ENCODE data around the gene MYL11. TPM values are rescaled to one million over a fixed set of nuclear protein-coding genes. Genes with fewer than 3 reads are reported as not detected.

Gene MYL11
- polyA plus RNA-seq, 1 donor from 2014 or later: not detected

DNA sequence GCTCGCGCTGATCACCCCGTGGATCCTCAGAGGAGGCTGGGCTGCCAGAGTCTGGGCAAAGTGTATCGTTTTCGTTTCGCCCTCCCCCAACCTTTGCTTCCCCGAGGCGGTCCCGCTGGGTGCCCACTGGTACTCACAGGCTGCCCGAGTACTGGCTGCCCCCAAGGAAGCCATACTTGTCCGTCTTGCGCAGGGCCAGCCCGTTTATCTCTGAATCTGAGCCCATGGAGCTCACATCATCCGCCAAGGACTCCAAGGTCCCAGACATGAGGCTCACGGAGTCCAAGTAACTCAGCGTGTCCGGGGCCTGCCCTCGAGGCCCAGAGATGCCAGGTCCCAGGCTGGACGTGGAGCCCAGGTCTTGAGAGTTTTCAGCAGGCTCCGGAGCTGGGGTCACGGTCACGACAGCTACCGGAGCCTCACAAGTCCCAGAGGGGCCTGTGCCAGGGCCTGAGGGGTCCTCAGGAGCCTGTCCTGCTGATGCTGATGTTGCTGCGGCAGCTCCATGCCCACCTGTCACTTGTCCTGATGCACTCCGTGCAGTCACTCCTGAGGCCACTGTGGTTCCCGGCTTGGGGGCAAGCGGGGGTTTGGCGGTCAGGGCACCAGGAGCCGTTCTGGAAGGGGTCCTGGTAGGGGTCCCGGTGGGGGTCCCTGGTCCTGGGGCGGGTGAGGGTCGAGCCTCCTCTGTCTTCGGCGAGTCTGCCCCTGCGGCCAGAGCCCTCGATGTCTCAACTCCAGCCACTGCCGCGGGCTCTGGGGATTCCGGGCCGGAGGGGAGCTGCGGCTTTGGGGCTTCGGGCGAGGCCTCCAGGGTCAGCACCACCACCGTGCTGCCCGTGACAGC, 5.3 kb upstream of the MYL11 start:
- peaks cover 24% of the 10 kb centered on the region for H4K20me1 ChIP-seq (ENCODE audit: insufficient read depth)
- H3F3A ChIP-seq (ENCODE audit: insufficient read depth, low read length, poor library complexity, severe bottlenecking): no peaks in the 10 kb centered on the region
- peak overlapping the region; percentile 59 for H3K27ac ChIP-seq (ENCODE audit: low read length)
- no peaks in the 10 kb centered on the region for H3K9me2 ChIP-seq (ENCODE audit: insufficient read depth, low read length)
- TF ChIP-seq MXI1 (conservative IDR thresholded peaks at IDR 0.05; ENCODE audit: poor library complexity, severe bottlenecking): no peak
- no peak for TF ChIP-seq TAF1 (IDR thresholded peaks at IDR 0.05; ENCODE audit: low read depth)
- TF ChIP-seq, protein P1, sequence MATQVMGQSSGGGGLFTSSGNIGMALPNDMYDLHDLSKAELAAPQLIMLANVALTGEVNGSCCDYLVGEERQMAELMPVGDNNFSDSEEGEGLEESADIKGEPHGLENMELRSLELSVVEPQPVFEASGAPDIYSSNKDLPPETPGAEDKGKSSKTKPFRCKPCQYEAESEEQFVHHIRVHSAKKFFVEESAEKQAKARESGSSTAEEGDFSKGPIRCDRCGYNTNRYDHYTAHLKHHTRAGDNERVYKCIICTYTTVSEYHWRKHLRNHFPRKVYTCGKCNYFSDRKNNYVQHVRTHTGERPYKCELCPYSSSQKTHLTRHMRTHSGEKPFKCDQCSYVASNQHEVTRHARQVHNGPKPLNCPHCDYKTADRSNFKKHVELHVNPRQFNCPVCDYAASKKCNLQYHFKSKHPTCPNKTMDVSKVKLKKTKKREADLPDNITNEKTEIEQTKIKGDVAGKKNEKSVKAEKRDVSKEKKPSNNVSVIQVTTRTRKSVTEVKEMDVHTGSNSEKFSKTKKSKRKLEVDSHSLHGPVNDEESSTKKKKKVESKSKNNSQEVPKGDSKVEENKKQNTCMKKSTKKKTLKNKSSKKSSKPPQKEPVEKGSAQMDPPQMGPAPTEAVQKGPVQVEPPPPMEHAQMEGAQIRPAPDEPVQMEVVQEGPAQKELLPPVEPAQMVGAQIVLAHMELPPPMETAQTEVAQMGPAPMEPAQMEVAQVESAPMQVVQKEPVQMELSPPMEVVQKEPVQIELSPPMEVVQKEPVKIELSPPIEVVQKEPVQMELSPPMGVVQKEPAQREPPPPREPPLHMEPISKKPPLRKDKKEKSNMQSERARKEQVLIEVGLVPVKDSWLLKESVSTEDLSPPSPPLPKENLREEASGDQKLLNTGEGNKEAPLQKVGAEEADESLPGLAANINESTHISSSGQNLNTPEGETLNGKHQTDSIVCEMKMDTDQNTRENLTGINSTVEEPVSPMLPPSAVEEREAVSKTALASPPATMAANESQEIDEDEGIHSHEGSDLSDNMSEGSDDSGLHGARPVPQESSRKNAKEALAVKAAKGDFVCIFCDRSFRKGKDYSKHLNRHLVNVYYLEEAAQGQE (IDR thresholded peaks at IDR 0.05; ENCODE audit: borderline replicate concordance): no peak
- TF ChIP-seq POLR2AphosphoS5 (IDR thresholded peaks at IDR 0.05): no peak
- TF ChIP-seq SMC3 (conservative IDR thresholded peaks at IDR 0.05; ENCODE audit: poor library complexity): no peak
- no peak for TF ChIP-seq RAD21 (conservative IDR thresholded peaks at IDR 0.05)
- no peak for TF ChIP-seq EP300 (conservative IDR thresholded peaks at IDR 0.05; ENCODE audit: poor library complexity, severe bottlenecking)
- TF ChIP-seq EZH2 (IDR thresholded peaks at IDR 0.05; ENCODE audit: borderline replicate concordance, insufficient read depth, low read length, poor library complexity, severe bottlenecking): no peak
- TF ChIP-seq, protein P2, sequence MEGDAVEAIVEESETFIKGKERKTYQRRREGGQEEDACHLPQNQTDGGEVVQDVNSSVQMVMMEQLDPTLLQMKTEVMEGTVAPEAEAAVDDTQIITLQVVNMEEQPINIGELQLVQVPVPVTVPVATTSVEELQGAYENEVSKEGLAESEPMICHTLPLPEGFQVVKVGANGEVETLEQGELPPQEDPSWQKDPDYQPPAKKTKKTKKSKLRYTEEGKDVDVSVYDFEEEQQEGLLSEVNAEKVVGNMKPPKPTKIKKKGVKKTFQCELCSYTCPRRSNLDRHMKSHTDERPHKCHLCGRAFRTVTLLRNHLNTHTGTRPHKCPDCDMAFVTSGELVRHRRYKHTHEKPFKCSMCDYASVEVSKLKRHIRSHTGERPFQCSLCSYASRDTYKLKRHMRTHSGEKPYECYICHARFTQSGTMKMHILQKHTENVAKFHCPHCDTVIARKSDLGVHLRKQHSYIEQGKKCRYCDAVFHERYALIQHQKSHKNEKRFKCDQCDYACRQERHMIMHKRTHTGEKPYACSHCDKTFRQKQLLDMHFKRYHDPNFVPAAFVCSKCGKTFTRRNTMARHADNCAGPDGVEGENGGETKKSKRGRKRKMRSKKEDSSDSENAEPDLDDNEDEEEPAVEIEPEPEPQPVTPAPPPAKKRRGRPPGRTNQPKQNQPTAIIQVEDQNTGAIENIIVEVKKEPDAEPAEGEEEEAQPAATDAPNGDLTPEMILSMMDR (IDR thresholded peaks at IDR 0.05; ENCODE audit: poor library complexity, severe bottlenecking): no peak
- H2AFZ ChIP-seq (ENCODE audit: low read depth, low read length): no peak overlapping the region
- peaks cover 46% of the 10 kb centered on the region for H3K79me2 ChIP-seq (replicated peaks; ENCODE audit: insufficient read depth, low read length)
- no peaks in the 10 kb centered on the region for H3K27me3 ChIP-seq (ENCODE audit: insufficient read depth, low read depth, low read length)
- peak overlapping the region; percentile 97 for H3K4me3 ChIP-seq (ENCODE audit: low read length)
- H3K4me2 ChIP-seq (ENCODE audit: low read length): peak overlapping the region; percentile 98
- no peaks in the 10 kb centered on the region for H3K36me3 ChIP-seq (ENCODE audit: insufficient read depth, low read length)
- H3K9me3 ChIP-seq (ENCODE audit: low read length): no peaks in the 10 kb centered on the region
- peak overlapping the region; percentile 85 for H3K9ac ChIP-seq (ENCODE audit: low read length)

- TF ChIP-seq EP300 (conservative IDR thresholded peaks at IDR 0.05; ENCODE audit: poor library complexity, severe bottlenecking): peak; percentile 23
- TF ChIP-seq, protein P2 (IDR thresholded peaks at IDR 0.05; ENCODE audit: poor library complexity, severe bottlenecking): peak; percentile 46
- no peak for TF ChIP-seq EZH2 (IDR thresholded peaks at IDR 0.05; ENCODE audit: borderline replicate concordance, insufficient read depth, low read length, poor library complexity, severe bottlenecking)
- no peak for TF ChIP-seq SMC3 (conservative IDR thresholded peaks at IDR 0.05; ENCODE audit: poor library complexity)
- TF ChIP-seq POLR2AphosphoS5 (IDR thresholded peaks at IDR 0.05): peak; percentile 82
- peak; percentile 43 for TF ChIP-seq MXI1 (conservative IDR thresholded peaks at IDR 0.05; ENCODE audit: poor library complexity, severe bottlenecking)
- no peak for TF ChIP-seq TAF1 (IDR thresholded peaks at IDR 0.05; ENCODE audit: low read depth)
- TF ChIP-seq, protein P1 (IDR thresholded peaks at IDR 0.05; ENCODE audit: borderline replicate concordance): no peak
- no peak for TF ChIP-seq RAD21 (conservative IDR thresholded peaks at IDR 0.05)
These were observed 4.6 kb upstream of the MYL11 start for GRCh38 chr16:30369938-30370455.

More at GRCh38 chr16:30369938-30370455, 4.6 kb upstream of the MYL11 start:
- H3K36me3 ChIP-seq (ENCODE audit: insufficient read depth, low read length): no peaks in the 10 kb centered on the region
- no peaks in the 10 kb centered on the region for H3K27me3 ChIP-seq (ENCODE audit: insufficient read depth, low read depth, low read length)
- no peaks in the 10 kb centered on the region for H3K9me2 ChIP-seq (ENCODE audit: insufficient read depth, low read length)
- H3K4me2 ChIP-seq (ENCODE audit: low read length): peak overlapping the region; percentile 98
- H3K4me3 ChIP-seq (ENCODE audit: low read length): peak overlapping the region; percentile 97
- H4K20me1 ChIP-seq (ENCODE audit: insufficient read depth): peaks cover 24% of the 10 kb centered on the region
- H3K79me2 ChIP-seq (replicated peaks; ENCODE audit: insufficient read depth, low read length): peaks cover 46% of the 10 kb centered on the region
- H3F3A ChIP-seq (ENCODE audit: insufficient read depth, low read length, poor library complexity, severe bottlenecking): no peaks in the 10 kb centered on the region
- H2AFZ ChIP-seq (ENCODE audit: low read depth, low read length): no peak overlapping the region
- no peaks in the 10 kb centered on the region for H3K9me3 ChIP-seq (ENCODE audit: low read length)
- peak overlapping the region; percentile 59 for H3K27ac ChIP-seq (ENCODE audit: low read length)
- H3K9ac ChIP-seq (ENCODE audit: low read length): peak overlapping the region; percentile 85
